Uterus (tissue), 2 donors: ENCODE measurements around the gene PHOX2B.

ENCODE experiments used
- CTCF ChIP-seq, 4 experiments: fragments of 200-600 bp in 2 of 4; fragments of 450-650 bp in 2 of 4; sonication (generic) in 2 of 4; IDR thresholded peaks; one replicate each; pipeline ENCODE4 v1.5.1; 2016 to 2019; ENCODE audit warnings: antibody characterized with exemption in 4 of 4, mild to moderate bottlenecking in 2 of 4, moderate library complexity in 1 of 4
- POLR2A ChIP-seq, 2 donors: fragments of 450-650 bp; IDR thresholded peaks; one replicate each; pipeline ENCODE4 v1.6.1; 2016; ENCODE audit warnings: antibody characterized with exemption in 2 of 2, mild to moderate bottlenecking in 1 of 2, moderate library complexity in 1 of 2

GRCh38 chr4:41785665-41786064 is 37.1 kb upstream of the PHOX2B start:
- TF ChIP-seq POLR2A (IDR thresholded peaks at IDR 0.05) = no peak
- no peak for TF ChIP-seq CTCF (IDR thresholded peaks at IDR 0.05)
